Esophagus muscularis mucosa (tissue), 4 donors: ENCODE results near the gene CD74. TPM values are rescaled to one million over a fixed set of nuclear protein-coding genes. Genes with fewer than 3 reads are reported as not detected.

ENCODE experiments used
- DNase-seq: peaks from one replicate; pipeline ENCODE4 v3.0.0-alpha.2; 2017; ENCODE audit errors: extremely low spot score
- H3K27ac ChIP-seq, 4 donors: fragments of 200-600 bp; sonication (generic); replicated peaks in 1 of 4; 1 replicate in 3 of 4; 2 replicates in 1 of 4; pipeline ENCODE4 v1.5.1; 2016 to 2019; ENCODE audit warnings: mild to moderate bottlenecking in 1 of 4
- H3K27me3 ChIP-seq, 4 donors: fragments of 200-600 bp; sonication (generic); one replicate each; pipeline versions ENCODE4 v1.5.1 to v1.6.0; 2016 to 2019
- H3K36me3 ChIP-seq, 4 donors: fragments of 200-600 bp; sonication (generic); one replicate each; pipeline ENCODE4 v1.5.1; 2016 to 2019
- H3K4me1 ChIP-seq, 4 donors: fragments of 200-600 bp; sonication (generic); one replicate each; pipeline ENCODE4 v1.5.1; 2016 to 2019
- H3K4me3 ChIP-seq, 4 donors: fragments of 200-600 bp; sonication (generic); 1 replicate in 2 of 4; 2 replicates in 2 of 4; pipeline ENCODE4 v1.5.1; 2016 to 2019; ENCODE audit warnings: mild to moderate bottlenecking in 4 of 4, moderate library complexity in 1 of 4
- H3K9me3 ChIP-seq, 4 donors: fragments of 200-600 bp; sonication (generic); 1 replicate in 3 of 4; 2 replicates in 1 of 4; pipeline ENCODE4 v1.5.1; 2016 to 2019
- EP300 ChIP-seq: sonication (generic); formaldehyde crosslinking; IDR thresholded peaks from one replicate; pipeline ENCODE4 v1.6.1; 2017; ENCODE audit warnings: antibody characterized with exemption
- POLR2A ChIP-seq: fragments of 450-650 bp; IDR thresholded peaks from one replicate; pipeline ENCODE4 v1.6.1; 2017; ENCODE audit warnings: antibody characterized with exemption, moderate library complexity, mild to moderate bottlenecking, low read depth
- POLR2AphosphoS5 ChIP-seq, 2 donors: sonication (generic); formaldehyde crosslinking; IDR thresholded peaks; one replicate each; pipeline ENCODE4 v1.6.1; 2017; ENCODE audit warnings: antibody characterized with exemption in 2 of 2
- WGBS: methylation state at CpG from one replicate; pipeline ENCODE4 v1.1.5; 2018; 5-methylcytosine and 5-hydroxymethylcytosine counted together
- intact Hi-C: fragments of 100-400 bp; cut with DNase I; formaldehyde crosslinking; loops from one replicate; pipeline ENCODE4 v1.15.1; 2023
- total RNA-seq, 4 donors: library from RNA; depleted of rRNA; stranded (reverse); fragments of >200 nt; gene quantifications; one replicate each; pipeline versions ENCODE4 v1.1.0 to v1.2.1, GENCODE V29; 2016
- TF ChIP-seq, protein P1 (sequence below), 3 experiments: fragments of 200-600 bp in 2 of 3; fragments of 450-650 bp in 1 of 3; sonication (generic) in 2 of 3; IDR thresholded peaks; one replicate each; pipeline ENCODE4 v1.5.1; 2017 to 2019; ENCODE audit warnings: antibody characterized with exemption in 3 of 3, mild to moderate bottlenecking in 2 of 3, moderate library complexity in 1 of 3

CD74 gene
- total RNA-seq, 4 donors from 2014 or later = 270 to 595 (median 555) TPM

DNA sequence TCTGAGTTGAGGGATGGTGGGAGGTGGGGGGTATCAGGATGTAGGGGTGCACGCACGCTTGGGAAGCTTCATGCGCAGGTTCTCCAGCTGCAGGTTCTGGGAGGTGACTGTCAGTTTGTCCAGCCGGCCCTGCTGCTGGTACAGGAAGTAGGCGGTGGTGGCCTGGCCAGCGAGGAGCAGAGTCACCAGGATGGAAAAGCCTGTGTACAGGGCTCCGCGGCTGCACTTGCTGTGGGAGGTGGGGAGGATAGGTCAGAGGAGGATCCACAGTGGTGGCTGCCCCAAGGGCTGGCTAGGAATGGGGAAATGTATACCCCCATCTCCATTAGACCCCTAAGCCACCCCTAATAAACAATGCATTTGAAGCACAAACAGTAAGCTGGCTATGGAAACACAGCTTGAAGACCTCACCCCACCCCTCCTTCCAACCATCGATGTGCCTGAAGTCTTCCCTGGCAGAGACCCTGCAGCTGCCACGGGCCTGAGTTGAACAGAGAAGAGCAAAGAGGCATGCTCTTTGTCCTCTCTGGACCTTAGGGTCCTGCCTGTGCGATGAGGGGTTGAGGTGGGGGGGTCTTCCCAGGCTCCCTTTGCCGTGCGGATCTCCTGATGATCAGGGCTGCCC, 5.5 kb downstream of the CD74 start:
- Histone ChIP-seq H3K9me3 (no peaks in the 10 kb centered on the region), H3K36me3 (peaks cover 0 to 47% (median 27%) of the 10 kb centered on the region in 4 donors), H3K27me3 (no peaks in the 10 kb centered on the region), H3K4me1 (peaks cover 25 to 41% (median 29%) of the 10 kb centered on the region in 4 donors), H3K4me3 (no peak overlapping the region), H3K27ac (peak overlapping the region in 1 of 4 donors; percentile 48)
- 66% methylated on average over 12 of the region's 13 CpGs for WGBS
- DNase-seq = no peak
- intact Hi-C loops = no loop called here
- TF ChIP-seq POLR2AphosphoS5 (IDR thresholded peaks at IDR 0.05) (no peak), EP300 (no peak), POLR2A (no peak)
- TF ChIP-seq, protein P1, sequence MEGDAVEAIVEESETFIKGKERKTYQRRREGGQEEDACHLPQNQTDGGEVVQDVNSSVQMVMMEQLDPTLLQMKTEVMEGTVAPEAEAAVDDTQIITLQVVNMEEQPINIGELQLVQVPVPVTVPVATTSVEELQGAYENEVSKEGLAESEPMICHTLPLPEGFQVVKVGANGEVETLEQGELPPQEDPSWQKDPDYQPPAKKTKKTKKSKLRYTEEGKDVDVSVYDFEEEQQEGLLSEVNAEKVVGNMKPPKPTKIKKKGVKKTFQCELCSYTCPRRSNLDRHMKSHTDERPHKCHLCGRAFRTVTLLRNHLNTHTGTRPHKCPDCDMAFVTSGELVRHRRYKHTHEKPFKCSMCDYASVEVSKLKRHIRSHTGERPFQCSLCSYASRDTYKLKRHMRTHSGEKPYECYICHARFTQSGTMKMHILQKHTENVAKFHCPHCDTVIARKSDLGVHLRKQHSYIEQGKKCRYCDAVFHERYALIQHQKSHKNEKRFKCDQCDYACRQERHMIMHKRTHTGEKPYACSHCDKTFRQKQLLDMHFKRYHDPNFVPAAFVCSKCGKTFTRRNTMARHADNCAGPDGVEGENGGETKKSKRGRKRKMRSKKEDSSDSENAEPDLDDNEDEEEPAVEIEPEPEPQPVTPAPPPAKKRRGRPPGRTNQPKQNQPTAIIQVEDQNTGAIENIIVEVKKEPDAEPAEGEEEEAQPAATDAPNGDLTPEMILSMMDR (IDR thresholded peaks at IDR 0.05) = no peak

DNA sequence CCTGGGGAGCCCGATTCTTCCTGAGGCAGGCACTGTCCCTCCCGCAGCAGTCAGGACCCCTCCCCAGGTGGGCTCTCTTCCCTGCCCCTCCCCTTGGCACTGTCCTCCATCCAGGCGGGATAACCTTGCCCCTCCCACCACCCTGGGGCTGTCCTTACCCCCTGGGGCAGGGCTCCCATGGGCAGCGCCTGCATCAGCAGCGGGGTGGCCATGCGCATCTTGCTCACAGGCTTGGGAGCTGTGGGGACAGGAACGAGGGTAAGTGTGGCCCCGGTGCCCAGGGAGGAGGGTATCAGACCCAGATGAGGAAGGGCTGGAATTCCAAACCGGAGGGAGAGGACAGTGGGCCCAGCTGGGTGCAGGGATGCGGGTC, 6.0 kb downstream of the CD74 start:
- DNase-seq = no peak
- no peak overlapping the region for H3K4me3 ChIP-seq
- H3K27me3 ChIP-seq = no peaks in the 10 kb centered on the region
- H3K9me3 ChIP-seq = no peaks in the 10 kb centered on the region
- peaks cover 0 to 52% (median 32%) of the 10 kb centered on the region in 4 donors for H3K36me3 ChIP-seq
- H3K4me1 ChIP-seq = peaks cover 22 to 37% (median 29%) of the 10 kb centered on the region in 4 donors
- H3K27ac ChIP-seq = peak overlapping the region in 1 of 4 donors; percentile 16
- intact Hi-C loops = no loop called here
- WGBS = 81% methylated on average over 6 of the region's 10 CpGs
- no peak for TF ChIP-seq POLR2A
- no peak for TF ChIP-seq EP300
- TF ChIP-seq, protein P1 (IDR thresholded peaks at IDR 0.05) = no peak
- no peak for TF ChIP-seq POLR2AphosphoS5 (IDR thresholded peaks at IDR 0.05)

DNA sequence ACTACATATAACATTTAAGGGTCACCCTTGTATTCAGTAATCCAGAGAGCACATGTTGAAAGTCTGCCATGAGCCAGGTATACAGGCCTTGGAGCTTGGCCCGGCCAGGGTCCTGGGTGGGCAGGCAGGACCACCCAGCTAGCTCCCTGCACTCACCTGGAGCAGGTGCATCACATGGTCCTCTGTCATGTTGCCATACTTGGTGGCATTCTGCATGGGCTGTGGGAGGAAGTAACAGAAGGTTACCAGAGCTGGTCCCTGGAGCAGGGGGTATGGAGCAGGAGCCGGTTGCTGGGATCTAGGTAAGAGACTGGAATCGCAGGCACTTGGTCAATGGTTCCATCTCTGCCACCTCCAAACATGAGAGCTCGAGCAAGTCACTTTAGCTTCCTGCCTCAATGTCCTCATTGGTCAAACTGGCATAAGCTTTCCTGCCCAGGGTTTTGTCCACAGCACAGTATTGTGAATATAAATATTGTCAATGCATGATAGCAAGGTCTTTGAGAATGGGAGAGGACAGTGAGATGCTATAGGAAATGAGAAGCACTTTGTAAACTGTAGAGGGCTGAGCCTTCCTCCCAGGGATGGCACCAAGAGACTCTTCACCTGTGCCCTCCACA, 6.5 kb downstream of the CD74 start:
- H3K27ac ChIP-seq = no peak overlapping the region
- 95% methylated on average over 3 of the region's 4 CpGs for WGBS
- intact Hi-C loops = no loop called here
- H3K4me1 ChIP-seq = peaks cover 19 to 34% (median 29%) of the 10 kb centered on the region in 4 donors
- no peak for TF ChIP-seq EP300
- H3K36me3 ChIP-seq = peaks cover 2 to 57% (median 37%) of the 10 kb centered on the region in 4 donors
- H3K9me3 ChIP-seq = no peaks in the 10 kb centered on the region
- no peak overlapping the region for H3K4me3 ChIP-seq
- no peaks in the 10 kb centered on the region for H3K27me3 ChIP-seq
- DNase-seq = no peak

DNA sequence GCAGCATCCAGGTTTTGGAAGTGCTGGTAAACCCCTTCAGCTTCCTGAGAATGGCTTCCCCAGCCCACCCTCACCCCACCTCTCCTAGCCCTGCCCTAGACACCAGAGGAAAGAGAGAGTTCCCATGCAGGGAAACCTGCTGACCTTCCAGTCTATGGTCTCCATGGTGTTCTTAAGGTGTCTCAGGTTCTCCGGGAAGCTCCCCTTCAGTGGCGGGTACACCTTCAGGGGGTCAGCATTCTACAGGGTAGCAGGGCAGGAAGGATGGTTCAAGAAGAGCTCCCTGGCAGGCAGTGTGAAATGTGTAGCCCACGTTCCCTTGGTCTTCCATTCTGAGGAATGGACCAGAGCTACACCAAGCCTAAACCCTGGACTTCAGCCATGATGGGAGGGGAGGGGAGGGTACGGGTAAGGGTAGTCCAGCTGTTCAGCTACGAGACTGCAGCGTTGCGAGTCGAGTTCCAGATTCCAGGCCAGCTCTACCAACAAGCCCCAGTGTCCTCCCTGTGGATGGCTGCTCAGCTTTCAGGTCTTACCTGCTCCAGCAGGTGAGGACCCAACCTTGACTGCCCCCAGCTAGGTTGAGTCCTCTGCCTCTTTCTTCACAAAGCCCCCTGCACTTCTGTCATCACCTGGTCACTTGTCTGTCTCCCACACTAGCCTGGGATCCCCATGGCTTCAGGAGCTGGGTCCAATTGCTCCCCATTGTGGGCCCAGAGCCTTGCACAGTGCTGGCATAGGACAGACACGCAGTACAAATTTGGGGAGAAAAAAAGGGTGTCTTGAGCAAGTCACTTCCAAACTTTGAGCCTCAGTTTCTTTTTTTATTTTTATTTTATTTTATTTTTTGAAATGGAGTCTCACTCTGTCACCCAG, 7.5 kb downstream of the CD74 start:
- no peak overlapping the region for H3K4me3 ChIP-seq
- no peaks in the 10 kb centered on the region for H3K9me3 ChIP-seq
- WGBS = 81% methylated on average over 7 of the region's 9 CpGs
- intact Hi-C loops = no loop called here
- peaks cover 10 to 26% (median 20%) of the 10 kb centered on the region in 4 donors for H3K4me1 ChIP-seq
- TF ChIP-seq EP300 = no peak
- no peaks in the 10 kb centered on the region for H3K27me3 ChIP-seq
- H3K27ac ChIP-seq = no peak overlapping the region
- DNase-seq = no peak
- peaks cover 10 to 67% (median 47%) of the 10 kb centered on the region in 4 donors for H3K36me3 ChIP-seq

- peaks cover 17 to 74% (median 53%) of the 10 kb centered on the region in 4 donors for H3K36me3 ChIP-seq
- H3K4me3 ChIP-seq = no peak overlapping the region
- no peaks in the 10 kb centered on the region for H3K9me3 ChIP-seq
- no peak for TF ChIP-seq EP300
- no peak for TF ChIP-seq POLR2AphosphoS5 (IDR thresholded peaks at IDR 0.05)
- TF ChIP-seq, protein P1 (IDR thresholded peaks at IDR 0.05) = no peak
- TF ChIP-seq POLR2A = no peak
- WGBS = 95% methylated on average over 10 of the region's 10 CpGs
- intact Hi-C loops = no loop called here
- H3K27me3 ChIP-seq = no peaks in the 10 kb centered on the region
- DNase-seq = no peak
- peaks cover 4 to 21% (median 16%) of the 10 kb centered on the region in 4 donors for H3K4me1 ChIP-seq
- H3K27ac ChIP-seq = no peak overlapping the region
These were observed 8.2 kb downstream of the CD74 start for GRCh38 chr5:150404535-150404934.
